ENCODE results near the gene TIMM29.
"Not testable (repeated sequence)": the region's sequence is repeated elsewhere in the genome, so short reads cannot be mapped to it uniquely, and the experiment has no call there.

Gene TIMM29

DNA sequence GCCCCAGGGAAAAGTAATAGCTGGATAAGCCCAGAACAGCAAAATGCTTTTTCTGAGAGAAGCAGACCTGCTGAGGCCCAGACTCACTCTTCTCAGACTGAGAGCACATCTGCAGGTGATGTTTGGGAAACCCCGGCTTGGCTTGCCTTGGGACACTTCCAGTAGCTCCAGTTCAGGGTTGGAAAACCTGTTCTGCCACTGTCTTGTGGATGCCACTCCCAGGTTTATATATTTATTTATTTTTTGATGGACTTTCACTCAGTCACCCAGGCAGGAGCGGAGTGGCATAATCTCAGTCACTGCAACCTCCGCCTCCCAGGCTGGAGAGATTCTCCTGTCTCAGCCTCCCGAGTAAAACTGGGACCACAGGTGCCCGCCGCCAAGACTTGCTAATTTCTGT is 24.2 kb downstream of the TIMM29 start:
- no peaks in the 10 kb centered on the region for H3K4me1 ChIP-seq
- DNase-seq = no peak
- TF ChIP-seq, protein P1, sequence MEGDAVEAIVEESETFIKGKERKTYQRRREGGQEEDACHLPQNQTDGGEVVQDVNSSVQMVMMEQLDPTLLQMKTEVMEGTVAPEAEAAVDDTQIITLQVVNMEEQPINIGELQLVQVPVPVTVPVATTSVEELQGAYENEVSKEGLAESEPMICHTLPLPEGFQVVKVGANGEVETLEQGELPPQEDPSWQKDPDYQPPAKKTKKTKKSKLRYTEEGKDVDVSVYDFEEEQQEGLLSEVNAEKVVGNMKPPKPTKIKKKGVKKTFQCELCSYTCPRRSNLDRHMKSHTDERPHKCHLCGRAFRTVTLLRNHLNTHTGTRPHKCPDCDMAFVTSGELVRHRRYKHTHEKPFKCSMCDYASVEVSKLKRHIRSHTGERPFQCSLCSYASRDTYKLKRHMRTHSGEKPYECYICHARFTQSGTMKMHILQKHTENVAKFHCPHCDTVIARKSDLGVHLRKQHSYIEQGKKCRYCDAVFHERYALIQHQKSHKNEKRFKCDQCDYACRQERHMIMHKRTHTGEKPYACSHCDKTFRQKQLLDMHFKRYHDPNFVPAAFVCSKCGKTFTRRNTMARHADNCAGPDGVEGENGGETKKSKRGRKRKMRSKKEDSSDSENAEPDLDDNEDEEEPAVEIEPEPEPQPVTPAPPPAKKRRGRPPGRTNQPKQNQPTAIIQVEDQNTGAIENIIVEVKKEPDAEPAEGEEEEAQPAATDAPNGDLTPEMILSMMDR (IDR thresholded peaks at IDR 0.05; ENCODE audit: low read depth, low read length) = no peak

DNA sequence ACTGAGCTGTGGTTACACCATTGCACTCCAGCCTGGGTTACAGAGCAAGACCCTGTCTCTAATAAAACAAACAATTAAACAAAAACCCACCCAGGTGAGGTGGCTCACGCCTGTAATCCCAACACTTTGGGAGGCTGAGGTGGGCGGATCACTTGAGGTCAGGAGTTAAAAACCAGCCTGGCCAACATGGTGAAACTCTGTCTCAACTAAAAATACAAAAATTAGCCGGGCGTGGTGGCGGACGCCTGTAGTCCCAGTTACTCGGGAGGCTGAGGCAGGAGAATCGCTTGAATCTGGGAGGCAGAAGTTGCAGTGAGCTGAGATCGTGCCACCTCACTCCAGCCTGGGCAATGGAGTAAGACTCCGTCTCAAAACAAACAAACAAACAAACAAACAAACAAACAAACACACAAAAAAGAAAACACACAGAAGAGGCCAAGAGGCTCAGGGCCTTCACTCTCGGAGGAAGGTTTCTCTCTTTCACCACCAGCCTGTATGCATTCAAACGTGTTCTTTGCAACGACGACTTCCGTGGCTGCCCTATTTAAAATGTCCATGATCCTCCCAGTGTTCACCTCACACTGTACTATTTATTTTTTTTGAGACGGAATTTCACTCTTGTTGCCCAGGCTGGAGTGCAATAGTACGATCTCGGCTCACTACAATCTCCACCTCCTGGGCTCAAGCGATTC is 30.8 kb downstream of the TIMM29 start:
- not testable (repeated sequence) for H3K4me3 ChIP-seq (ENCODE audit: low read depth, low read length); DNase-seq; H3K27me3 ChIP-seq; H3K4me1 ChIP-seq; H3K9me3 ChIP-seq; H3K36me3 ChIP-seq

More for the DNA sequence above, 24.2 kb downstream of the TIMM29 start:
- no peak overlapping the region for H3K4me3 ChIP-seq (ENCODE audit: low read depth, low read length)
- H3K36me3 ChIP-seq = no peaks in the 10 kb centered on the region
- no peaks in the 10 kb centered on the region for H3K9me3 ChIP-seq
- no peaks in the 10 kb centered on the region for H3K27me3 ChIP-seq

DNA sequence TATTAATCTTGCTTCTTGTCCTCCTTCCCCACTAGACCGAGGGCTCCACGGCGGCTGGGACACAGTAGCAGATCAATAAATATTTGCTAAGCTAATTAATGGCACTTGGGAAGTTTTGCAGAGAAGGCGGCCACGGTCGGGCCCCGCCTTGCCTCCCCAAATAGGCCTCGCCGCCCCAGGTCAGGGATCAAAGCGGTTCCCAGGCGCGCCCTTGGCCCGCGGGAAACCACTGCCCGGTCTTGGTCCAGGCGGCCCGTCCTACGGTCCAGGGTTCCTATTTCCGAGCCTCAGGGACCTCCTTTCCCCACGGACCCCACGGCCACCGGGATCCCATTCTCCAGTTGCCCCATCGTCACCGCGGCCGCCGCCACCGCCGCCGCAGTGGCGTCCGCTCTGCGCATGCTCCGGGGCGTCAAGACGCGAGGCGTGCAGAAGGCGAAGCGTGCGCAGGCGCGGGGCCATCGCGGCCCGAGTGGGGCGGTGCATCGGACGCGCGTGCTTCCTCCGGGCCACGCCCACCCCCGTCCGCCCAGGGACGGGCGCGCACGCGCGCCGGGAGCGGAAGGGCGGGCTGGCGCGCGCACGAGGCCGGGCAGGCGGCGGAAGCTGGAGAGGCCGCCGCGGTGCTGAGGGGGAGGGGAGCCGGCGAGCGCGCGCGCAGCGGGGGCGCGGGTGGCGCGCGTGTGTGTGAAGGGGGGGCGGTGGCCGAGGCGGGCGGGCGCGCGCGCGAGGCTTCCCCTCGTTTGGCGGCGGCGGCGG is 31.9 kb downstream of the TIMM29 start, which contains the start of gene SMARCA4:
Gene SMARCA4 (plus strand): TSS at position 717 of the 759 bp plus-strand sequence. CDS start 23,122 bp downstream, outside the sequence.
- no peaks in the 10 kb centered on the region for H3K27me3 ChIP-seq
- H3K9me3 ChIP-seq = no peaks in the 10 kb centered on the region; the same call in 1 of the 2 replicates
- peak; percentile 98 for DNase-seq
- TF ChIP-seq, protein P1 (IDR thresholded peaks at IDR 0.05; ENCODE audit: low read depth, low read length) = no peak
- peak within 1 kb of the TSS; percentile 98 for H3K4me3 ChIP-seq (ENCODE audit: low read depth, low read length)
- peaks cover 10% of the 10 kb centered on the region for H3K36me3 ChIP-seq
- no peaks in the 10 kb centered on the region; the same call in 1 of the 2 replicates for H3K4me1 ChIP-seq

DNA sequence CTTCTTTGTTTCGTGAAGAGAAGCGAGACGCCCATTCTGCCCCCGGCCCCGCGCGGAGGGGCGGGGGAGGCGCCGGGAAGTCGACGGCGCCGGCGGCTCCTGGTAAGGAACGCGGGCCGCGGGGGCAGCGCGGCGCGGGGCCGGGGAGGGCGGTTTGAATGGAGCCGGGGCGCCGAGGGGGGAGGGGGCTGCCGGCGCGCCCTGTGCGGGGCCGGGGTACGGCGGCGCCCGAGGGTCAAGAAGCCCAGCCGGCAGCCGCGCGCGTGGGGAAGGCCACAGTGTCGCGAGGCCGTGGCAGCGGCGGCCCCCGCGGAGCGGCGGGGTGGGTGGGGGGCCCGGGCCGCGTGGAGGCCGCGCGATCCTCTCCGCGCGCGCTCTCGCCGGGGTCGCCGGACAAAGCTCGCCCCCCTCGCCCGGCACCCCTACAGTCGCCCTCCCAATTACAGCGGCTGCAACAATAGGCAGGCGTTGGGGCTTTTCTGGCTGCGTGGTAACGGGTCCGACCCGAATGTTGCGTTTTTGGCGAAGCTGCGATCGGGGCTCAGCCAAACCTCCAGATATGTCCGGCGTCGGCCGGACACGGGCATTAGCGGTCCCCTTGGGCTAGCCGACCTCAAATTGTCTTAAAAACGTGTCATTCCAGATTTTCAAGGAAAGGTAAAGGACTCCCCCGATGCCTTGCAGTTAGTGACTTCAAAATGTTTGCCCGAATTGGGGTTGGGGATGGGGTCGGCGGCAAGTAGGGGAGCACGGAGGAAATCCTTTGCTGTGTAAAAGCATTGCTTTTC is 32.7 kb downstream of the TIMM29 start:
- Histone ChIP-seq H3K4me3 (ENCODE audit: low read depth, low read length) (peak overlapping the region; percentile 98), H3K9me3 (no peaks in the 10 kb centered on the region; the same call in 1 of the 2 replicates), H3K27me3 (no peaks in the 10 kb centered on the region), H3K36me3 (peaks cover 14% of the 10 kb centered on the region), H3K4me1 (no peaks in the 10 kb centered on the region; the same call in 1 of the 2 replicates)
- TF ChIP-seq, protein P1 (IDR thresholded peaks at IDR 0.05; ENCODE audit: low read depth, low read length) = no peak
- peak; percentile 39 for DNase-seq

DNA sequence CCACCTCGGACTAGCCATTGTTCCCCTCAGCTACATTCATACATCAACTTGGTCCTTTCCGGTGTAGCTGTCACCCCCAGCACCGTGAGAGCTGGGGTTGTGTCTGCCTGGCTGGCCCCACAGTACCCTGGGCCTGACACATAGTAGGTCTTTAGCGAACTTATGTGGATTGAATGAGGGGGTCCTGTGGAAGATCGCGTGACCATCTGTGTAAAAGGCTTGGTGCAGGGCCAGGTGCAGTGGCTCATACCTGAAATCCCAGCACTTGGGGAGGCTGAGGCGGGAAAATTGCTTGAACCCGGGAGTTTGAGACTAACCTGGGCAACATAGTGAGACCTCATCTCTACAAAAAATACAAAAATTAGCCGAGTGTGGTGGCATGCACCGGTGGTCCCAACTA is 34.3 kb downstream of the TIMM29 start:
- Histone ChIP-seq H3K36me3 (peaks cover 17% of the 10 kb centered on the region), H3K4me3 (ENCODE audit: low read depth, low read length) (peak overlapping the region; percentile 98; the same call in 1 of the 2 replicates), H3K4me1 (no peaks in the 10 kb centered on the region; the same call in 1 of the 2 replicates), H3K9me3 (no peaks in the 10 kb centered on the region; the same call in 1 of the 2 replicates), H3K27me3 (no peaks in the 10 kb centered on the region)
- TF ChIP-seq, protein P1 (IDR thresholded peaks at IDR 0.05; ENCODE audit: low read depth, low read length) = no peak
- DNase-seq = no peak

DNA sequence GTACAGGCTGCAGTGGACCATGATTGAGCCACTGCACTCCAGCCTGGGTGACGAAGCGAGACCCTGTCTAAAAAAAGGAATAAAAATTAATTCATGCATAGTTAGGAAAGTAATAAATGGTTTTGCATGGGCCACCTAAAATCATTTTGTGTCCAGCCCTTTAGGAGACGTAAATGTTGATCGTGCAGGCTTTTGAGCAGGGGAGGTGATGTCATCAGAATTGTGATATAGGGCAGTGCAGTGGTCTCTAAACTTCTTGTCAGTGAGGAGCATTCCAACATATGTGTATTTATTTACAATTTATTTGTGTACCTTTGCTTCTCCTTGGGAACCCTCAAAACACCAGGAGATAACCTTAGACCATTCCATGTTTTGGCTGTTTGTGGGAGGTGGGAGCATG is 35.3 kb downstream of the TIMM29 start:
- DNase-seq = no peak
- Histone ChIP-seq H3K4me3 (ENCODE audit: low read depth, low read length) (no peak overlapping the region), H3K27me3 (no peaks in the 10 kb centered on the region), H3K4me1 (no peaks in the 10 kb centered on the region; the same call in 1 of the 2 replicates), H3K36me3 (peaks cover 18% of the 10 kb centered on the region), H3K9me3 (no peaks in the 10 kb centered on the region; the same call in 1 of the 2 replicates)
- TF ChIP-seq, protein P1 (IDR thresholded peaks at IDR 0.05; ENCODE audit: low read depth, low read length) = no peak
